Limb (tissue), 2 donors: ENCODE results near the gene B4GALT1.
"Not testable (repeated sequence)": the region's sequence is repeated elsewhere in the genome, so short reads cannot be mapped to it uniquely, and the experiment has no call there.

Experiments
- DNase-seq, 2 donors: peaks; one replicate each; pipeline ENCODE4 v3.0.0-alpha.2; 2016; ENCODE audit errors: extremely low spot score in 2 of 2

The B4GALT1 gene

GRCh38 chr9:33103501-33104281 lies 63.4 kb downstream of the B4GALT1 start:
- no peak for DNase-seq

- DNase-seq, result no peak
These were observed 64.5 kb downstream of the B4GALT1 start for GRCh38 chr9:33102551-33103210.

- DNase-seq, result no peak
These were observed 65.8 kb downstream of the B4GALT1 start for GRCh38 chr9:33101104-33101951.

GRCh38 chr9:33099754-33100153 lies 67.4 kb downstream of the B4GALT1 start:
- no peak for DNase-seq

- no peak for DNase-seq
These were observed 69.9 kb downstream of the B4GALT1 start for GRCh38 chr9:33097192-33097591.

GRCh38 chr9:33092634-33093033 lies 74.5 kb downstream of the B4GALT1 start:
- DNase-seq, result no peak

- not testable (repeated sequence) for DNase-seq
These were observed 81.5 kb downstream of the B4GALT1 start for GRCh38 chr9:33085672-33086071.

- no peak for DNase-seq
These were observed 84.4 kb downstream of the B4GALT1 start for GRCh38 chr9:33082538-33083326.

GRCh38 chr9:33082128-33082527 lies 85.0 kb downstream of the B4GALT1 start:
- no peak for DNase-seq

GRCh38 chr9:33081128-33081851 lies 85.8 kb downstream of the B4GALT1 start:
- peak; percentile 74 to 93 for DNase-seq

- DNase-seq, result no peak
These were observed 86.6 kb downstream of the B4GALT1 start for GRCh38 chr9:33080534-33080933.

- DNase-seq, result peak; percentile 96 to 98
These were observed 90.8 kb downstream of the B4GALT1 start, which contains the start of gene SMU1 for GRCh38 chr9:33076046-33077004. Gene SMU1, minus strand, starts transcription at chr9:33076674. Its CDS starts 66 bp downstream, at chr9:33076608.

- DNase-seq, result no peak
These were observed 98.1 kb downstream of the B4GALT1 start for GRCh38 chr9:33068991-33069390.

GRCh38 chr9:33065157-33066076 lies 101.7 kb downstream of the B4GALT1 start:
- no peak for DNase-seq
